ENCODE results near the gene MCL1.
"Not testable (repeated sequence)": the region's sequence is repeated elsewhere in the genome, so short reads cannot be mapped to it uniquely, and the experiment has no call there.

MCL1 gene

GRCh38 chr1:150579110-150579944 is at the start of gene MCL1:
MCL1 (minus strand) TSS chr1:150579610; CDS start chr1:150579530, 80 bp downstream.
- in situ Hi-C loops (cut with MboI; ENCODE audit: low sequenced_read_pairs), result no loop called here

DNA sequence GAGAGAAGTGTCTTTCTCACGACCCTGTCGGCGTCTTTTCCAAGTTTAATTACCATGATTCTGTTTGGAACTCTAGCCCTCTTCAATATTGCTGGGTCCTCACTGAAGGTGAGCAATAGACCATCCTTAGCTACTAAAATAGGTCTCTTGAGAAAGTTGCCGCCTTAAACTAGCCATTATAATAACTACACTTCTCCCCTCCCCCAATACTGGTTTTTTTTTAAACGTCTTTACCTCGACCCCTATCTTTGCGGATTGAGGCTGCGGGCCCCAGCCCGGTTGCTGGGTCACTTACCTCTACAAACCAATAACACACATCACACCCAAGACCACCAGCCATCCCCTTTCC is 49.3 kb upstream of the MCL1 start:
- in situ Hi-C loops (cut with MboI; ENCODE audit: low sequenced_read_pairs), result loop anchor here (10.0 kb wide), 1 partner anchor 64 kb away; no protein-coding TSS in a partner anchor

DNA sequence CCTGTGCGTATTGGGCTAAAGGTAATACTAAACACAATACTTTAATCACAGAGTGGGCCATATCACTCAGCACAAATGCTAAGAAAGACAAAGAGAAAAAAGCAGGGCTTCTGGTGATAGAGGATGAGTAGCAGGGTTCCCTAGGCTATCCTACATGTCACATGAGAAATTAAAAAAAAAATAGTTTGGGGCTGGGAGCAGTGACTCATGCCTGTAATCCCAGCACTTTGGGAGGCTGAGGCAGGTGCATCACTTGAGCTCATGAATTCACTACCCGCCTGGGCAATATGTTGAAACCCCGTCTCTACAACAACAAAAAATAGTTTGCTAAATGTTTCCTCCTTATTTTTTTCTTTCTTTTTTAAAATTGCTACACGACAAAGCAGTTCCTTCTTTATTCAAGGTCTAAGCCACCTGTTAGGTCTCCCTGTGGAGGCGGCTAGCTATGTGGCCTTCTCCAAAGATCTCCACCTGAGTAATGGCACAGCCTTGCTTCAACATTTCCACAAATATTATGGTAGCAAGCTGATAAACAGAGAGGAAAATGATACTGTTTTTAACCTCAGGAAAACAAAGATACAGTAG is 48.5 kb upstream of the MCL1 start:
- in situ Hi-C loops (cut with MboI; ENCODE audit: low sequenced_read_pairs), result loop anchor here (10.0 kb wide), 1 partner anchor 63 kb away; no protein-coding TSS in a partner anchor

DNA sequence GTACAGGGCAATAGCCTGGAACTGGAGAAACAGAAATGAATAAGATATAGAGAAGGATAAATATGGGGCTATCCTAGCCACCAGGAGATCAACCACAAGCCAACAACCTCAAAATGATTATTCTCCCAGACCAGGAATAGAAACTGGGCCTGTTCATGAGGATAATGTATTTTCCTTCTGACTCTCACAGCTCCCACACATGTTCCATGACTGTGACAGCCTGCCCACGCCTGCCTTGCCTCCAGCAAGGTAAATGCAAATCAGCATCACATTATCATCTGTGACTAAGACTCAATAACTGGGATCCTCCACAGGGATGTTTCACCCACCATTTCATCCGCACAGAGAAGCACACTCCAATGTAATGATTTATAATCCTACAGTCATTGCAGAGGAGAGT is 46.7 kb upstream of the MCL1 start:
- in situ Hi-C loops (cut with MboI; ENCODE audit: low sequenced_read_pairs), result loop anchor here (10.0 kb wide), 1 partner anchor 61 kb away; no protein-coding TSS in a partner anchor

GRCh38 chr1:150624546-150624945 is 45.1 kb upstream of the MCL1 start:
- in situ Hi-C loops (cut with MboI; ENCODE audit: low sequenced_read_pairs), result loop anchor here (10.0 kb wide), 1 partner anchor 60 kb away; no protein-coding TSS in a partner anchor

DNA sequence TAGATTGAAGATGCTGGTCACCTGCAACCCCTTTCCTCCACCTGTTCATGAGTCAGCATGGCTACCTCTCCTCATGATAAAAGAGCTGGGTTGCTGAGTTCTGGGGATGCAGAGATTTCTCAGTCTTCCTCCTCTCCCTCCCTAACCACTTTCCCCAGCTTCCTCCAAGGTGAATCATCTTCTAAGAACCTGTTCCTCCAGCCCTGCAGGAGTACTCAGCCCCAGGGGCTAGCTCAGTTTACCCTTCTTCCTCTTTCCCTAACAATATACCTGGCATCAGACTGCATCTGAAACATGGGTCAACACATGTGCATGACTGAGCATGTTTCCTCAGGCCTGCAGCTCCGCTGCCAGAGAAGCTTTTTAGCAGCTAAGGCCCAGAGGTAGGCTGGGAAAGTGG is 44.7 kb upstream of the MCL1 start:
- in situ Hi-C loops (cut with MboI; ENCODE audit: low sequenced_read_pairs), result loop anchor here (10.0 kb wide), 1 partner anchor 59 kb away; no protein-coding TSS in a partner anchor

DNA sequence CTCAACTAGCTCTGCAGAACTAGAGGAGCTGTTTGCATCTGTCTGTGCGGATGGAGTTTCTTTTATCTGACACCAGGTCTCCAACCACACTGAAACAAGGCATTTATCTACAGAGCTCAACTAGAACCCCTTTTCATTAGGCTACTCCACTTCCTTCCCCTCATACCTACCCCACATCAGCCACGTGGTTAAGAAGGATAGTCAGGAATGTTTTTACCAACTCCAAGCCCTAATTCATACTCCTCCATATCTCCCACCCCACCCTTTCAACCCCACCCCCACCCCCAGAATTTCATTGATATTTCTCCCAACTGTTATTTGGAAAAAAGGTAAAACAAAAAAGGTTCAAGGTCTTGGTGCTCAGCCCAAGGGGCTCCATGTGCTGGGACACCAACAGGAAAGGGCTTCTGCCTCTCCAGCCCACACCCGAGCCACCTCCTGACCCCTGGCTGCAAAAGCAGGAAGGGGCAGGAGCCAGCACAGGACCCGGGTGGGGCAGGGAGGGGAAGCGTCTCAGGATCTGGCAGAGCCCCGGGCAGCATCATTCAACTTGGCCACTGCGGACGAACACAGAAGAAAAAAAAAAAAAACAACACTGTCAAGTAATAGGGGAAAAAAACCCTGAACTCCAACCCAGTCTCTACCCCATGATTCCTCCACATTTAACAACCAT is 43.0 kb upstream of the MCL1 start:
- in situ Hi-C loops (cut with MboI; ENCODE audit: low sequenced_read_pairs), result loop anchor here (10.0 kb wide), 1 partner anchor 58 kb away; no protein-coding TSS in a partner anchor

DNA sequence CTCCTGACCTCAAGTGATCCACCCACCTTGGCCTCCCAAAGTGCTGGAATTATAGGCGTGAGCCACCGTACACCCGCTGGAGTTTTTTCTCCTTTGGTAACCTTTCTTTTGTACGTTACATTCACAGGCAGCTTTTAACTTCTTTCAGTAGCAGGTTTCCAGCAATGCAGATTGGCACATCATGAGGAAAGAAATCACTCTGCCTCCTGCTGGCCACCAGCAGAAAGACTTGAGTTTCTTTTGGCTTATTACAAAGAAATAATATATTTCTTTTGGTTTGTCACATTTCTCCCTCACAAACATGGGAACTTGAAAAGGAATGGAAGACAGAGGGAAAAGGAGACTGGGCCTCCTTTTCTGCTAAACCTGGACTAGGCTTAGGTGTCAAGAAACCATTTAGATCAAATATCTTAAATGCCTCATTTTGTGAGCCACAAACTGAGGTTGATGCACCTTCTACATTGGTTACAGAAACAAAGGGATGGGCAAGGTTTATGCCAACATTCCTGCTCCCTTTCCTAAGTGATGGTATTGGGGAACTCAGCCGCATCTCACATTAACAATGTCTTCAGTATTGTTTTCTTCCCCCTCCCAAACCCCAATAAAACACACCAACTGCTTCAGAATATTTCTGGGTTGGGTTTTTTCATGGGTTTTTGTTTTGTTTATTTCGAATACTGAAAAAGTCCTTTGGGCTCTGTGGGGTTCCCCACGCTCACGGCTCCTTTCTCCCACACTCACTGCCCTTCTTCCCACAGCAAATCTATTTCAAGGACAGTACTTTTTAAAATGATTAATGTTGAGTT is 42.3 kb upstream of the MCL1 start:
- in situ Hi-C loops (cut with MboI; ENCODE audit: low sequenced_read_pairs), result loop anchor here (10.0 kb wide), 1 partner anchor 57 kb away; no protein-coding TSS in a partner anchor

DNA sequence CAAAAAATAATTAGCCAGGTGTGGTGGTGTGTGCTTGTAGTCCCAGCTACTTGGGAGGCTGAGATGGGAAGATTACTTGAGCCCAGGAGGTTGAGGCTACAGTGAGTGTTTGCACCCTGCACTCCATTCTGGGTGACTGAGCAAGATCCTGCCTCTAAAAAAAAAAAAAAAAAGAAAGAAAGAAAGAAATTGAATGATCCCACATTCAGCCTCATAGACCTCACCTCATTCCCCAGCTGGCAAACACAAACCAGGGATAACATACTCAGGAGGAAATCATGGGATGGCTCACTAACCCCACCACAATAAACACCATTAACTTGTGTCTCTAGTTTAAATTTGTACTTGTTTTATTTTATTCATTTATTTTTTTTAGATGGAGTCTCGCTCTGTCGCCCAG is 41.5 kb upstream of the MCL1 start:
- in situ Hi-C loops (cut with MboI; ENCODE audit: low sequenced_read_pairs), result loop anchor here (10.0 kb wide), 1 partner anchor 56 kb away; no protein-coding TSS in a partner anchor

DNA sequence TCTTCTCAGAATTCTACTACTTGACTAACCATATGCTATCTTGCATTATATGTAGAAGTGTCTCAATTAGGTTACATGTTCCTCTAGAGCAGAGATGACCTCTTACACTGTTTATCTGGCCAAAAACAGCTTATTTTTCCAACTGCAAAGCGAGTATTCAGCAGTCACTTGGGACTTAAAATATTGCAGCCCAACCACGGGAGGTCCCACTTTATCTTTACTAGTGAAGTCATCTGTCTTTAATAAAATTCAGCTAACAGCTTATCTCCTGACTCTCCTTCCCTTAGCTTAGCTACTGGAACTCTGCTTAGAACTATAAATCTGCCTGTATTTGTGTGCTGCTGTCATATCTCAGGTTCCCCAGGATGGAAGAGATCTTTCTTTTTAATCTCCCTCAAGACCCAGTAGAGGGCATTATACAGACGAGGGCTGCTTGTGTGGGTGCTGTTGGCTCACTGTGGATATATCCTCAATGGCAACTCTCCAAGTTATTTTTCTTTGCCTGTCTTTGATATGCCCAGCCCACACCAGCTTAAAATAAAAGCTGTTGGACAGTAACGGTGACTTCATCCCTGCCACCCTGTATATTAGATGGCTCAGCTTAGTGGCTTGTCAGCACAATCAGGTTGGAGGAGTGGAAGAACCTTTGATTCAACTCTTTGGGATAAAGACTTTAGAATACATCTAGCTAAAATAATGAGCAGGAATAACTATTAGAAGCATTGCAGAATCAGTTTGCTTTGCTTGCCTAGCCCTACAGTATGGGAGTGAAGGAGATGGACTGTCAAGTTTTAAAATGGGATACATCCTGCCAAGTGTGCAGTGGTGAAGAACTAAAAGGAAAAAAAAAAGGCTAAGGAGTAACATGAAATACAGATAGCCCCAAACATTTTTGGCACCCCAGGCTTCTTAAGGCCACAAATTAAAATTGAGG is 40.4 kb upstream of the MCL1 start:
- in situ Hi-C loops (cut with MboI; ENCODE audit: low sequenced_read_pairs), result loop anchor here (10.0 kb wide), 1 partner anchor 55 kb away; no protein-coding TSS in a partner anchor

- in situ Hi-C loops (cut with MboI; ENCODE audit: low sequenced_read_pairs), result no loop called here
Observed at GRCh38 chr1:150615346-150616201, 36.2 kb upstream of the MCL1 start.

GRCh38 chr1:150613061-150613920 is 33.9 kb upstream of the MCL1 start:
- in situ Hi-C loops (cut with MboI; ENCODE audit: low sequenced_read_pairs), result no loop called here

- in situ Hi-C loops (cut with MboI; ENCODE audit: low sequenced_read_pairs), result no loop called here
Observed at GRCh38 chr1:150612014-150612345, 32.6 kb upstream of the MCL1 start.

- in situ Hi-C loops (cut with MboI; ENCODE audit: low sequenced_read_pairs), result no loop called here
Observed at GRCh38 chr1:150610576-150610975, 31.2 kb upstream of the MCL1 start.

GRCh38 chr1:150609732-150610131 is 30.3 kb upstream of the MCL1 start:
- in situ Hi-C loops (cut with MboI; ENCODE audit: low sequenced_read_pairs), result no loop called here

- in situ Hi-C loops (cut with MboI; ENCODE audit: low sequenced_read_pairs), result no loop called here
Observed at GRCh38 chr1:150606463-150607142, 27.2 kb upstream of the MCL1 start.

DNA sequence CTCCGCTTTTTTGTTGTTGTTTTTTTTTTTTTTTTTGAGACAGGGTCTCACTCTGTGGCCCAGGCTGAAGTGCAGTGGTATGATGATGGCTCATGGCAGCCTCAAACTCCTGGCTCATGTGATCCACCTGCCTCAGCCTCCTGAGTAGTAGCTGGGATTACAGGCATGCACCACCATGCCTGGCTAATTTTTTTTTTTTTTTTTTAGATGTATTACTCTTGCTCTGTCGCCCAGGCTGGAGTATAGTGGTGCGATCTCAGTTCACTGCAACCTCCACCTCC is 26.0 kb upstream of the MCL1 start:
- in situ Hi-C loops (cut with MboI; ENCODE audit: low sequenced_read_pairs), result not testable (repeated sequence)
